AG04450 (cell line): ENCODE results near the gene C1orf159. TPM values are rescaled to one million over a fixed set of nuclear protein-coding genes. Genes with fewer than 3 reads are reported as not detected.

Source experiments
- CTCF ChIA-PET: fragments of 300-600, 350-600 bp; formaldehyde crosslinking; extraction: SDS; loops from one replicate; lab custom pipeline; 2022; ENCODE audit warnings: antibody characterized with exemption, inconsistent platforms; lab: Charles Lee
- POLR2A ChIA-PET: fragments of 350-600 bp; formaldehyde crosslinking; extraction: SDS; loops from one replicate; lab custom pipeline; 2021; ENCODE audit warnings: antibody characterized with exemption, inconsistent platforms; lab: Yijun Ruan, JAX
- DNase-seq: peaks from one replicate; pipeline ENCODE4 v3.0.0-alpha.2; 2011; ENCODE audit warnings: low read depth, low spot score
- H3K27ac ChIP-seq: one replicate; pipeline ENCODE4 v1.5.1; 2012; ENCODE audit warnings: low read depth, low read length, control low read depth
- H3K27me3 ChIP-seq: one replicate; pipeline ENCODE4 v1.6.0; 2012; ENCODE audit warnings: low read length; ENCODE audit not compliant: control insufficient read depth, insufficient read depth
- H3K4me3 ChIP-seq: 2 replicates; pipeline ENCODE4 v1.5.1; 2011; ENCODE audit warnings: mild to moderate bottlenecking, low read depth, low read length, control low read depth
- H3K9me3 ChIP-seq: 2 replicates; pipeline ENCODE4 v1.5.1; 2012; ENCODE audit warnings: low read length; ENCODE audit not compliant: control insufficient read depth, insufficient read depth
- CTCF ChIP-seq: IDR thresholded peaks from 2 replicates; pipeline ENCODE4 v1.5.1; 2011; ENCODE audit warnings: low read depth, low read length, control low read depth, inconsistent platforms
- polyA plus RNA-seq: library from polyadenylated mRNA; depleted of rRNA; stranded (reverse); fragments of >200 nt; gene quantifications from 2 replicates; pipeline ENCODE4 v1.2.3, GENCODE V29; 2011

C1orf159 gene
- polyA plus RNA-seq, 1 experiment: 2.3 TPM

- DNase-seq: no peak
- ChIA-PET POLR2A (no interaction called here), CTCF (no interaction called here)
- H3K27me3 ChIP-seq: peaks cover 15% of the 10 kb centered on the region
- no peak overlapping the region for H3K27ac ChIP-seq
- peaks cover 12% of the 10 kb centered on the region for H3K9me3 ChIP-seq
- TF ChIP-seq CTCF: no peak
- H3K4me3 ChIP-seq: no peak overlapping the region
These were observed 12.7 kb upstream of the C1orf159 start for GRCh38 chr1:1128454-1129139.

- ChIA-PET POLR2A (no interaction called here), CTCF (interaction anchor here (0.5 kb wide), 1 partner anchor 146 kb away, joined by 5 read pairs; the partner anchor contains the start of gene UBE2J2)
- H3K27me3 ChIP-seq: peaks cover 15% of the 10 kb centered on the region
- H3K9me3 ChIP-seq: peaks cover 8% of the 10 kb centered on the region
- DNase-seq: no peak
- no peak overlapping the region for H3K27ac ChIP-seq
- H3K4me3 ChIP-seq: no peak overlapping the region
- no peak for TF ChIP-seq CTCF
These were observed 11.9 kb upstream of the C1orf159 start for GRCh38 chr1:1127551-1128451.

- Histone ChIP-seq H3K27me3 (peaks cover 10% of the 10 kb centered on the region), H3K4me3 (no peak overlapping the region), H3K9me3 (peaks cover 8% of the 10 kb centered on the region), H3K27ac (no peak overlapping the region)
- ChIA-PET CTCF (no interaction called here), POLR2A (interaction anchor here (0.7 kb wide), 1 partner anchor 98 kb away, joined by 6 read pairs; no protein-coding TSS in a partner anchor)
- no peak for TF ChIP-seq CTCF
- no peak for DNase-seq
These were observed 10.1 kb upstream of the C1orf159 start for GRCh38 chr1:1125945-1126344.

- no peak overlapping the region for H3K4me3 ChIP-seq
- peaks cover 7% of the 10 kb centered on the region for H3K27me3 ChIP-seq
- H3K27ac ChIP-seq: no peak overlapping the region
- TF ChIP-seq CTCF: no peak
- no peak for DNase-seq
- H3K9me3 ChIP-seq: peaks cover 8% of the 10 kb centered on the region
- ChIA-PET POLR2A (no interaction called here), CTCF (no interaction called here)
These were observed 9.1 kb upstream of the C1orf159 start for GRCh38 chr1:1124786-1125642.
